Activated CD4-positive, alpha-beta T cell treated with anti-CD3 and anti-CD28 coated beads for 4 hours (primary cell): ENCODE data around the gene DPH7.
A peak's percentile ranks its signal among the peaks of the same experiment; 100 is the strongest.
"Not testable (repeated sequence)": the region's sequence is repeated elsewhere in the genome, so short reads cannot be mapped to it uniquely, and the experiment has no call there.

Experiments used
- DNase-seq, 2 donors: peaks; one replicate each; pipeline ENCODE4 v3.0.0-alpha.2; 2020

The DPH7 gene

DNA sequence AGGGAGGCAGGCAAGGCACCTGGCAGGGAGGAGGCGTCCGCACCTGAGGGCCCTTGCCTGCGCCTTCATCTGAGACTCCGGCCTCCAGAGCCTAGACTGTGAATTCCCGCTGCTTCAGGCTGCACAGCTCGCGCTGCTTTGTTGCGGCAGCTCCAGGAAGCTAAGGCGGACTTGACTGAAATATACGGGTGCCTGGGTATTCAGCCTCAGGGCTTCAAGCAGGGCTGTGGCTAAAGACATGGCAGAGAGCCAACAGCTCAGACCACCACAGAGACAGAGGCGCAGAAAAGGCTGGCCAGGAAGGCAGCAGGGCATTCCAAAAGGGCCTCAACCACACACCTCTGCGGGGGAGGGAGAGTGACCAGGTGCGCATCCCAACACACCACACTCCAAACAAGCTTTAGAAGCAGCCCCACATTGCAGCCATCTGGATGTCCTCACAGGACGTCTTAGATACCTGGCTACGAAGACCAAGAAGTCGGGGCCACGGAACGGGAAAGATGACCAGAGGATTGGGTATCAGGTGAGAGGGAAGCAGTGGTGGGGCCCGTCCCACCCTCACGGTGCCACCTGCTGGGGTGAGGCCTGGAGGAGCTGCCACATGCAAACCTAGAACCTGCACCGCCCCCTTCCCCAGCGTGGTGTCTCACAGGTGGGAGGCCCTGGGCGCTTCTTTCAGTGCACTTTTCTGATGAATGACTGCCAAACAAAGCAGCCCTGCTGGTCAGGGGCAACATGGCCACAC is 1.7 kb upstream of the DPH7 start:
- no peak for DNase-seq

DNA sequence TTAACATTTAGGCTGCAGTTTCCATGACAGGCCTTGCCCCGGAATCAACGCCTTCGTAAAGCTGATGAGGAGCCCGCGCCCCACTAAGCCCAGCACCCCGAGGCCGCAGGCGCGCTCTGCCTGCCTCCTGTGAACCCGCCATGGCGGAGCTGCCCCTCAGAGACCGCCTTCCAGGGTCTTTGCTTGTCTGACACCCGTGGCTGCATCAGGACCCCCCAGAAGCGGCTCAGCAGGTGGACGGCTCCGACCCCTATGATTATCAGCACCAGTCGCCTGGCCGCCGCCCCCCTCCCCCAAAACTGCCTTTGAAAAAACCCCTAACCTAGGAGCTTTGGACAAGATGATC is 507 bp upstream of the DPH7 start:
- DNase-seq = no peak

DNA sequence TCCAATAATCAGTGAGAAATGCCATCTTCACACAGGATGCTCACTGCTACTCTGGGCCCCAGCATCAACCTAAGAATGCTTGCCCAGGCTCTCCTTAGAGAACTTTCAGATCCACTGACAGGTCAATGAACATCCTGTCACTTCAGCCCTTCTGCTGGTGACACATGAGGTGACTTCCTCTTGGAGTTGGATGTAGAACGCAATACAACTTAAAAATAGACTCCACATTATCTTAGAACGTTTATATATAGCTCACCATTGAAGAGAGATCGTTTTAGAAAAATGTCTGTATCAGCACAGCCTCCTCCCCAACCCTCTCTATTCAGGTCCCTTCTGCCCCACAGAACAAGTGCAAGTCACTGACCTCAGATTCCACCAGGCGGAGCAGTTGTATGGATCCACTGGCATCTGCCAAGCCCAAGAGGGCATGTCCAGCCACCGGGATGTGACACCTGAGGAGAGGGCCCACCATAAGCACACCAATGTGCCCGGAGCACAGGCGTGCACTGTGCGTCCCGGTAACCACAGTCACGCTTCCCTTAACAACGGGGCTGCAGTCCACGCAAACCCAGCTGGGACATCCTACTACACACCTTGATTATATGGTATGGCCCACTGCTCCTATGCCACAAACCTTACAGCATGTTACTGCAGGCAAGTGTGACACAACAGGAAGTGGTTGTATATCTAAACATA is 2.9 kb downstream of the DPH7 start:
- DNase-seq = no peak

DNA sequence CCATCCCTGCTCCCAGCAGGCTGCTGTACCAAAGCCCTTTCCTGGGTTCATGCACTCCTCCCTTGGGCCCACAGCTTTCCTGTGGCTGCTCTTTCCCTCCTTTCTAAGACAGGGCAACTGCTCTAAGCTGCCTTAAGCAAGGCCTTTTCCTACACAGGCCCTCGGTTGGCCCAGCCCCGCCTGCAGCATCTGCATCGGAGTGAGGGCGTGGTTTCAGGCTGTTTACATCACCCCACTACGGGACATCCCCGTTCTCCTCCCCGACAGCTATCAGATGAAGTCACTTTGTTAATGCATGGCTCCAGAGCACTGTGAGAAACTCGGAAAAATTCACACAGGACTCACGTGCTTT is 3.4 kb downstream of the DPH7 start:
- DNase-seq = no peak

DNA sequence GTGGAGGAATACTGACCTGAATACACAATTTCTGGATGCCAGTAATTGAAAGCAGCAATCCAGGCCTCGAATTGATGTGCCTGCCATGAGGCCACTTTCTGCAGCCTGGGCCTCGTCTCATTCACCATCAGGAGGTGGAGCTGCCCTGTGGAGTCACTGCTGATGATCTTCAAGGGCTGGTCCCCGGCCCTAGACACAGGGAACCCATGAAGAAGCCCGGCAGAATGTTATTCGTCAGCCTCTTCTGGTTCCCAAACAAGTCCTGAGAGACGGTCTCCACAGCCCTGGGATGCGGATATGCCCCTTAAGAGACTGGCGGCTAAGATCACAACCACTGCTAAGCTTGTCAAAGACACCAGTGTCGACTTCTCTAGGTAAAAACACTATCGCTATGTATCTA is 4.5 kb downstream of the DPH7 start:
- no peak for DNase-seq

DNA sequence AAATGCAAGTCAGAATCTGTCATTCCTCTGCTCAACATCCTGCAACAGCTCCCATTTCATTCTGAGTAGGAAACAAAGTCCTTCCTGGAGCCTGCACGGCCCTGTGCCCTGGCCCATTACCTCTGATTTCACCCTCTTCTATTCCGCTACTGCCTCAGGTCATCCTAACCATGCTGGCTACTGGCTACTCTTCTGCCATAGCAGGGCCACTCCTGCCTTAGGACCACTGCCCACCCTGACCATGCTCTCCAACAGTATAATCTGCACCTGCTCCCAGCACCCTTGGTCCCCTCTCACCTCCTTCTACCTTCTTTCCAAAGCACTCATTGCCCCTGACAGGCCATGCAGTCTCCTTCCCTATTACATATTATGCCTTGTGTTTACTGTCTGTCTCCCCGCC is 8.2 kb downstream of the DPH7 start:
- DNase-seq = no peak

DNA sequence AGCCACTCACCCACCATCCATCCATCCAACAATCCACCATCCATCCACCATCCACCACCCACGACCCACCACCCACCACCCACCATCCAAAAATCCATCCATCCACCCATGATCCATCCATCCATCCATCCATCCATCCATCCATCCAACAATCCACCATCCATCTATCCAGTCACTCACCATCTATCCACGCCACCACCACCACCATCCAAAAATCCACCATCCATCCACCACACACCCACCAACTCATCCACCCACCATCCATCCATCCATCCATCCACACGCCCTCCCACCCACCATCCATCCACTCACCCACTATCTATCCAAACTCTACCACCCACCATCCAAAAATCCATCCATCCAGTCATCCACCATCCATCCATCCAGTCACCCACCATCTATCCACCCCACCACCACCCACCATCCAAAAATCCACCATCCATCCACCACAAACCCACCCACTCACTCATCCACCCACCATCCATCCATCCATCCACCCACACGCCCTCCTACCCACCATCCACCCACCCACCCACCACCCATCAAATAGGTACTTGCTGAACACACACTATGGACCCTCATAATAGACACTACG is 9.0 kb downstream of the DPH7 start:
- DNase-seq = no peak

DNA sequence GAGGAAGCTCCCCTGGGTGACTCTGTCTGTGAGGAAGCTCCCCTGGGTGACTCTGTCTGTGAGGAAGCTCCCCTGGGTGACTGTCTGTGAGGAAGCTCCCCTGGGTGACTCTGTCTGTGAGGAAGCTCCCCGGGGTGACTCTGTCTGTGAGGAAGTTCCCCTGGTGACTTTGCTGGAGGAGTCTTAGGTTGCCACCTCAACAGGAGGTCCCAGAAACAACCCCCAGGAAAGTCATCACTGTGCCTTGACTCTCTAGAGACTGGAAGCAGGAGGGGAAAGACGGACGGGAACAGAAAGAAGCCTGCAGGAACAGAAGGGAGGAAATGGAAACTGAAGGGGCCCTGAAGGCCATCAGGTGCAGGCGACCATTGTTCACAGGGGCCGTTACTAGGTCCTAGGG is 10.3 kb downstream of the DPH7 start:
- DNase-seq = not testable (repeated sequence)

DNA sequence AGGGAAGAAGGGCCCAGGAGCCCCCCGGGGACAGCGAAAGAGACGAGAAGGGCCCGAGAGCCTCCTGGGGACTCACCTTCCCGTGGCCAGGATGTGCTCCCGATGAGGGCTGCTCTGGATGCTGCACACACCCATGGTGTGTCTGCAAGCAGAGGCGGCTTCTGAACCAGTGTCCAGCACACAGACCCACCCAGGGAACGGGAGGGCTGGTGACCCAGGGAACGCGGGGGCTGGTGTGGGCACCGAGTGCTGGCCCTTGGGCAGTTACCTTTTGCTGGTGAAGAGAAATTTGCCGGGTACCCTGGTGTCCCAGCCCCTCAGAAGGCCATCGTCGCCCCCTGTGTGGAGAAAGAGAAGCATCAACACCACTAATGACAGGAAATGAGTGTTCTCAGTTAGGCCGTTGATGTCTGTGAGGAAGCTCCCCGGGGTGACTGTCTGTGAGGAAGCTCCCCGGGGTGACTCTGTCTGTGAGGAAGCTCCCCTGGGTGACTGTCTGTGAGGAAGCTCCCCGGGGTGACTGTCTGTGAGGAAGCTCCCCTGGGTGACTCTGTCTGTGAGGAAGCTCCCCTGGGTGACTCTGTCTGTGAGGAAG is 13.8 kb downstream of the DPH7 start:
- DNase-seq = no peak

DNA sequence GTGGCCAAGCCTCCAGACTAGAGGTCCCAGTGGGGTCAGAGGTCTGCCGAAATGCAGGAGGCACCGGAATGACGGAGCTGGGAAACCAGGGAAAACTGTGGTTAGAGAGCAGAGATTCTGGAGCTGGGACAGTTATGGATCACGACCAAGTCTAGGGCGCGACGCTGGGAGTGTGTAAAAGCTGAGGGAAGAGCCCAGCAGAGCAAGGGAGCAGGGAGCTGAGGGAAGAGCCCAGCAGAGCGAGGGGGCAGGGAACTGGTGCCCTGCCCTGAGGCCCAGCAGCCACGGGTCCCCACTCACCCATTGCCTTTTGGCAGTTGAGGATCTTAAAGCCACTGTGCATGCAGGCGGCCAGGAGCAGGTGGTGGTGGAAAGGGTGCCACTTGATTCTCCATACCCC is 14.6 kb downstream of the DPH7 start:
- no peak for DNase-seq

DNA sequence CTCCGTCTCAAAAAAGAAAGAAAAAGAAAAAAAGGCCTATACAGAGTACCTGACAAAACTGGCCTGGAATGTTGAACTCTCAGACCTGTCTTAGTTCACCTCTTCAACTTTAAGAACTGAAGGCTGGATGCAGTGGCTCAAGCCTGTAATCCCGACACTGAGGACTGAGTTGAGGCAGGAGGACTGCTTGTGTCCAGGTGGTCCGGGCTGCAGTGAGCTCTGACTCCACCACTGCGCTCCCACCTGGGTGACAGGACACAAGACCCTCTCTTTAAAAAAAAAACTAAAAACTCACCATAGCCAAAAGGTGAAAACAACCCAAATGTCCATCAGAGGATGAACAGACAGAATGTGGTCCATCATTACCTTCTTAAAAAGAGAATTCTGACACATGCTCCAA is 20.6 kb downstream of the DPH7 start:
- no peak for DNase-seq

DNA sequence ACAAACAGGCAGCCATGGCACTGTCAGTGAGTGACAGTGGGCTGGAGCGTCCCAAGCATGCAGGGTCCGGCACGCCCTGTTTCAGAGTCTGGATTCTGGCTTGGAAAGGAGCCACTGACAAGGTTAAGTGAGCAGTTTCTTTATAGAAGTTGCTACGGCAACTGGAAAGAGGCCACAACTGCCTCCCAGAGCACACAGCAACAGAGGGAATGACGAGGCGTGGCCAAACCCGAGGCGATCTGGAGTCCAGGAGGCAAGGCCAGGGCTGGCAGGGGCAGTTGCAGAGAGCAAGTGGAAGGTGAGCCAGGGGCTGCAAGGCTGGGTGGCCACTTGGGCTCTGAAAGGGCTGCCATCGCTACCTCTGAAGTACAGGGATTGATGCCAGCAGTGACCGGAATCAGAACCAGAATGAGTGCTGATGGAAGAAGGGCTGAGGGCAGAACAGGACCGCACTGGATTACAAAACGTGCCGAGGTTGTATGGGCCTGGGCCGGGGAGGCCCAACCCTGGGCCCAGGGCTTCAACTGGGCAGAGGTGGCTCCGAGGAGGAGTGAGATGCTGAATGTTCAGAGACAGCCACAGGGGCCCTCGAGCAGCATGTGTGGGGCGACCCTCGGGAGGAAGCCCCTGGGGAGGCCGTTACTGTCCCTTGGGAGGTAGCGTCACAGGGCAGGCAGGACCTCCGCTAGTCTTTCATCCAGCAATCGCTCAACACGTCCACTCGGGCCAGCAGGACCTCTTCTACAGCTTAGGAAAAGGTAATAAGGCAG is 22.5 kb downstream of the DPH7 start:
- DNase-seq = no peak

DNA sequence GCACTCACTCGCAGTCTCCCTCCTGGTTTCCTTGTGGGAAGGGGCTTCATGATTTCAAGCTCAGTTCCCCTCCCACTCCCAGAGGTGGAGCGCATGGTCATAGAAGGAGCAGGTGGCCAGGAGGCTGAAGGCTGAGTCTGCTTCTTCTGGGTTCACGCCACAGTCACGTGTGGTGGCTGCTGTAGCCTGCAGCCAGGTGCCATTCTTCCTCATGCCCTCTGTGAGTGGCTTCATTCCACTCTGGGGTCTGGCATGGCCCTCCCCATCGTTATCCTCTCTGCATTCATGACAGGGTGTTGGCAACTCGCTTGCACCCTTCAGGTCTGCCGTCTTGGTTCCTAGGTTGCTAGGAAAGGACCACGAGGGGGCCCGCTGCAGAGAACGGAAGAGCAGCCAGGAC is 23.5 kb downstream of the DPH7 start:
- DNase-seq = no peak

DNA sequence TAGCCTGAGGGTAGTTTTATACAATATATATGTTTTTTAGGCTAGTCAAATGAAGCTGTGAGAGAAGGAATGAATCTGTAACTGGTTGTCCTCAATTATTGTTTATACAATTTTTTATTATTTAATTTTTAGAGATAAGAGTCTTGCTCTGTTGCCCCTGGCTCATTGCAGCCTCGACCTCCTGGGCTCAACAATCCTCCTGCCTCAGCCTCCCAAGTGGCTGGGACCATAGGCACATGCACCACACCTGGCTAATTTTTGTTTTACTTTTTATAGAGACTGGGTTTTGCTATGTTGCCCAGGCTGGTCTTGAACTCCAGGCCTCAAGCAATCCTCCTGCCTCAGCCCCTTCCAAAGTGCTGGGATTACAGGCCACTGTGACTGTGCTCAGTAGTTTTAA is 24.4 kb downstream of the DPH7 start:
- no peak for DNase-seq

DNA sequence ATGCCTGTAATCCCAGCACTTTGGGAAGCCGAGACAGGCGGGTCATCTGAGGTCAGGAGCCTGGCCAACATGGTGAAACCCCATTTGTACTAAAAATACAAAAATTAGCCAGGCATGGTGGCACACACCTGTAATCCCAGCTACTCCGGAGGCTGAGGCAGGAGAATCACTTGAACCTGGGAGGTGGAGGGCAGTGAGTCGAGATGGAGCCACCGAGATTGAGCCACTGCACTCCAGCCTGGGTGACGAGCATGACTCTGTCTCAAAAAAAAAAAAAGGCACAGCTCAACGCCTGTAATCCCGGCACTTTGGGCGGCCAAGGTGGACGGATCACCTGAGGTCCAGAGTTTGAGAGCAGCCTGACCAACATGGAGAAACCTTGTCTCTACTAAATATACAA is 25.1 kb downstream of the DPH7 start:
- not testable (repeated sequence) for DNase-seq

DNA sequence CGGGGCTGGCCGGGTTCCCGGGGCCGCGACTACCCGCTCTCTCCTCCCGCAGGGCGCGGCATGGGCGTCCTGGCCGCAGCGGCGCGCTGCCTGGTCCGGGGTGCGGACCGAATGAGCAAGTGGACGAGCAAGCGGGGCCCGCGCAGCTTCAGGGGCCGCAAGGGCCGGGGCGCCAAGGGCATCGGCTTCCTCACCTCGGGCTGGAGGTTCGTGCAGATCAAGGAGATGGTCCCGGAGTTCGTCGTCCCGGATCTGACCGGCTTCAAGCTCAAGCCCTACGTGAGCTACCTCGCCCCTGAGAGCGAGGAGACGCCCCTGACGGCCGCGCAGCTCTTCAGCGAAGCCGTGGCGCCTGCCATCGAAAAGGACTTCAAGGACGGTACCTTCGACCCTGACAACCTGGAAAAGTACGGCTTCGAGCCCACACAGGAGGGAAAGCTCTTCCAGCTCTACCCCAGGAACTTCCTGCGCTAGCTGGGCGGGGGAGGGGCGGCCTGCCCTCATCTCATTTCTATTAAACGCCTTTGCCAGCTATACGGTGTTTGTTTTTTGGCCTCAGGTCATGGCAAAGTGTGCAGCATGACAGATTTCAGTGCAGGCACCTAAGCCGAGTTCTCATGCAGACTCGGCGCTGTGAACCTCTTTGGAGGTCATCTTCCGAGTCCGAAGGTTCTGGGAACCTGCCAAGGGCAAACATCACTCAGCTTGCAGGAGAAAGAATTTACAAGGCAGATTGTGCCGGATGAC is 26.5 kb downstream of the DPH7 start:
- DNase-seq = peak in 1 of 2 donors; percentile 8

DNA sequence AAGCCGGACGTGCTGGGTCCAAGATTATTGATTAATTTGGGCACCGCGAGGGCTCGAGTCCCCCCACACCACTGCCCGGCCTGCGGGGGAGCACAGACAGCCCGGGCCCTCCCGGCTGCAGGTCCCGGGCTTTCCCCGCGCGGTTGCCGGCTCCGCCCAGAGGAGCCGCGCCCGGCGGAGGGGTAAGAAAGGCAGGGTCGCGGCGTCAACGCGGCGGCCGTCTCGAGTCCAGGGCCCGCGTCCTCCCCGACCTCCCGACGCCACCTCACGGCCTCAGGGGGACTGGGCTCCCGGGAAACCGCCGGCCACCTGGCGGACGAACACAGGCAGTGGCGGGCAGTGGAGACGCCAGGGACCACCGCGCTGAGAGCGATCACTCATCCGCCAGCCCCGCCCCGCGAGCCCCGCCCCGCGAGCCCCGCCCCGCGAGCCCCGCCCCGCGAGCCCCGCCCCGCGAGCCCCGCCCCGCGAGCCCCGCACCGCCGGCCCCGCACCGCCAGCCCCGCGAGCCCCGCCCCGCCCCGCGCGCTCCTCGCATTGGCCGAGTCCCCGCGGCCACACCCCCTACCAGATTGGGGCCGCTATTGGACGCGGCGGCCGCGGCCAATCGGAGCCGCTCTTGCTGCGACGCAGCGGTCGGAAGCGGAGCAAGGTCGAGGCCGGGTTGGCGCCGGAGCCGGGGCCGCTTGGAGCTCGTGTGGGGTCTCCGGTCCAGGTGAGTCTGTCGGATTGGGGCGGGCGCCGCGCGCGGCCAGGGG is 27.3 kb downstream of the DPH7 start, which contains the start of gene MRPL41:
TSS of gene MRPL41 (plus strand) at position 616 of the 758 bp plus-strand sequence. CDS start 203 bp downstream, outside the sequence.
- DNase-seq = peak; percentile 79 to 87

DNA sequence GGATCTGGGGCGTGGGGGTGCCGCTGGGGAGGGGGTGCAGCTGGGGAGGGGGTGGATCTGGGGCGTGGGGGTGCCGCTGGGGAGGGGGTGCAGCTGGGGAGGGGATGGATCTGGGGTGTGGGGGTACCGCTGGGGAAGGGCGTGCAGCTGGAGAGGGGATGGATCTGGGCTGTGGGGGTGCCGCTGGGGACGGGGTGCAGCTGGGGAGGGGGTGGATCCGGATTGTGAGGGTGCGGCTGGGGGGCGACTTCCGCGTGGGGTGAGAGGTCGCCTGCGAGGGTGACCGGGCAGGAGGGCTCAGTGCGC is 27.8 kb downstream of the DPH7 start:
- not testable (repeated sequence) for DNase-seq

DNA sequence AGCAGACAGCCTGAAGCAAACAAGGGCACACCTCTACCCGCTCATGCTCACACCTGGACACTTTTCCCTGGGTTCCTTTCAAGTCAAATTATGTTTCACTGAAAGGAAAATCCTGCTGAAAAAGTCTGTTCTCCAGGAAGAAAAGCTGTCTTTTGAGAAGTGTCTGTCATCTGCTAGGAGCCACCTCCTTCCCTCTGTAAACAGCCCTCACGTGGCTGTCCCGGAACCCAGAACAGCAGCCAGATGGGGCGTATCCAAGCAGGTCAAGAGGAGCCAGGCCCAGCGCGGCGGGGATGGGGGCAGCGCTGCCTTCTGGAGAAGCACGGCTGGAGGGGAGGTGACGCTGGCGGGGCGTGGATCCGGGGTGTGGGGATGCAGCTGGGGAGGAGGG is 28.5 kb downstream of the DPH7 start, which contains the start of gene PNPLA7:
TSS of gene PNPLA7 (minus strand) at position 172 of the 391 bp plus-strand sequence. CDS start 205 bp downstream, outside the sequence.
- peak; percentile 39 to 47 for DNase-seq

DNA sequence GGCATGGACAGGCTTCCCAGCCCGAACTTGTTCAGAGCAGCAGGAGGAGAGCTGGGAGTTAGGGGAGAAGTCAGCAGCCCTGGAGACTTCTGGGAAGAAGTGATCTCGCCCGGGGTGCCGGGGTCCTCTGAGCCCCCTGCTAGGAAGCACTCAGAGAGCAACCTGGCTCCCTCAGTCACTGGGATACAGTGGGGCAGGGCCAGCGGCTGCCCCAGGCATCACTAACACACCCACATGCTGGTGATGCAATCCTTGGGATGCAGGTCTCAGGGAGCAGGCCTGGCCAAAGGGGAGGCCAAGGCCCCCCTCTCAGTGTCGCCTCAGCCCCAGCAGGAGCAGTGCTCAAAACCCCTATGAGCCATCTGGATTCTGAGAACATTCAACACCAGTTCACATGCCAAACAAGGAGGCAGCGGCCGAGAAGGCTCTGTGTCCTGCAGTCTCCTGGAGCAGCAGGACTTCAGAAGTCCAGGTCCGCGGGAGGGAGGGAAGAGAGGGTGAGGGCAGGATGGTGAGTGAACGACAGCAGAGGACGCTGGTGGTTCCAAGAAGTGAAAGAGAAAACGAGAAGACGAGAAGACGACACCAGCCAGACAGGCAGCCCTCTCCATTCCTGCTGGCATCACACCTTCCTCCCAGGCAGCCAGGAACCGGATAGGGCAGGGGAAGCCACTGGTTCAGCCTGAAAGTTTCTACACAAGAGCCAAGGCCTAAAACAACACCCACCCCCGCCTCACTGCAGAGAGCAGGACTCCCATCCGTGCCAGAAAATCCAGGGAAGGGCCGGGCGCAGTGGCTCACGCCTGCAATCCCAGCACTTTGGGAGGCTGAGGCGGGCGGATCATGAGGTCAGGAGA is 30.8 kb downstream of the DPH7 start:
- no peak for DNase-seq

DNA sequence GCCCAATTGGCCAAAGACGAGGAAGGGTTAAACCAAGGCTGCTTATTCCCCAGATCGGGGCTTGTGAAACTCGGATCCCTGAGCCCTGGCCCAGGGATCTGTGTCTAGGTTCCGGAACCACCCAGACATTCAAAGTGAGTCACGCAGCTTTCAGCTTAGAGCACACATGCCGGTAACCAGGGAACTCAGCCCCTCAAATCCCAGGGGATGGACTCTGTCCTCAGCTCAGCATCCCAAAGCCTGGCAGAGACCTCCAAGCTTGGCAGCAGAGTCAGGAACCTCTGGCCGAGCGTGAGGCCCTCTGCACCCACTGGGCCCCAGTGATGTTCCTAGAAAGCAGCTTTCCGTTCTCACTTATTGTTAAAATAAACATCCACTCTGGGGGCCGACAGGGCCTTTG is 33.6 kb downstream of the DPH7 start:
- no peak for DNase-seq
